Right renal cortex interstitium (tissue), 3 donors: ENCODE results near the gene ZNFX1. TPM values are rescaled to one million over a fixed set of nuclear protein-coding genes. Genes with fewer than 3 reads are reported as not detected.
"Not testable (repeated sequence)": the region's sequence is repeated elsewhere in the genome, so short reads cannot be mapped to it uniquely, and the experiment has no call there.

Source experiments
- DNase-seq, 3 donors: peaks; one replicate each; pipeline ENCODE4 v3.0.0-alpha.2; 2013; ENCODE audit warnings: low read depth in 3 of 3, low spot score in 2 of 3
- polyA plus RNA-seq, 3 donors: library from polyadenylated mRNA; unstranded; fragments of 120-200 nt; gene quantifications; one replicate each; pipeline ENCODE4 v1.2.1, GENCODE V29; 2013; ENCODE audit not compliant: insufficient read length in 3 of 3

The ZNFX1 gene
- polyA plus RNA-seq, 3 donors, result 14.7 to 17.2 (median 17.1) TPM

- peak; percentile 87 to 91 (median 90) for DNase-seq
These were observed 60.8 kb downstream of the ZNFX1 start for GRCh38 chr20:49216991-49217578.

- no peak for DNase-seq
These were observed 62.6 kb downstream of the ZNFX1 start for GRCh38 chr20:49215232-49215631.

GRCh38 chr20:49214571-49214970 is 63.3 kb downstream of the ZNFX1 start:
- no peak for DNase-seq

GRCh38 chr20:49210757-49211110 is 67.1 kb downstream of the ZNFX1 start:
- DNase-seq, result no peak

GRCh38 chr20:49210101-49210756 is 67.6 kb downstream of the ZNFX1 start:
- no peak for DNase-seq

- DNase-seq, result no peak
These were observed 70.8 kb downstream of the ZNFX1 start for GRCh38 chr20:49207076-49207475.

GRCh38 chr20:49203746-49204145 is 74.1 kb downstream of the ZNFX1 start:
- no peak for DNase-seq

GRCh38 chr20:49203011-49203410 is 74.8 kb downstream of the ZNFX1 start:
- DNase-seq, result no peak

- DNase-seq, result no peak
These were observed 78.0 kb downstream of the ZNFX1 start for GRCh38 chr20:49199729-49200293.

- not testable (repeated sequence) for DNase-seq
These were observed 84.8 kb downstream of the ZNFX1 start for GRCh38 chr20:49192944-49193518.

Other genes starting within 250 kb of the ZNFX1 start
- 100 to 1,000 TPM; 114 to 122 (median 114) TPM for gene CSE1L, start 231.7 kb downstream of the ZNFX1 start, polyA plus RNA-seq
- 100 to 1,000 TPM; 112 to 127 (median 125) TPM for gene STAU1, start 89.7 kb downstream of the ZNFX1 start, polyA plus RNA-seq
- gene DDX27, start 58.6 kb downstream of the ZNFX1 start, polyA plus RNA-seq, result 10 to 100 TPM; 45.7 to 49.1 (median 45.7) TPM
- under 1 TPM; 0.47 to 0.51 (median 0.47) TPM for gene KCNB1, start 204.6 kb upstream of the ZNFX1 start, polyA plus RNA-seq